ENCODE data around the gene PKNOX2.

Gene PKNOX2

DNA sequence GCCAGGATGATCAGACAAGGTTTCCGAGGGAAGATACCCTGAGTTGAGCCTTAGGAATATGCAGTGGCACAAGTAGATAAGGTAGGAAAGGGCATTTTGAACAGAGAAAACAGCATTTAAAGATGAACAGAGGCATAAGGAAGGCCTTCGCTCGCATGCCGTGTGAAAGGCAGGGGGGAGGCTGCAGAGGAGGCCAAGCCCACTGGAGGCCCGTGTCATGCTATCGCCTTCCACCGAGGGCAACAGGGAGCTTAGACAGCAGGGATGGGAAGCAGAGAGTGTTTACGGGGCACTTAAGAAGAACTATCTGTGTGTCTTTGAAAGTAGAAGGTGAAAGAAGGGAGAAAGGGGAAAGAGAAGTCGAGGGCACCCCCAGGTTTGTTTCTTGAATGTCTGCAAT lies 148.3 kb downstream of the PKNOX2 start:
- Histone ChIP-seq H2AFZ (ENCODE audit: low read length) (no peak overlapping the region), H3K9ac (ENCODE audit: low read length) (no peak overlapping the region), H3K79me2 (ENCODE audit: low read length) (no peaks in the 10 kb centered on the region), H3K9me3 (replicated peaks; ENCODE audit: insufficient read depth, low read length) (no peaks in the 10 kb centered on the region), H3K27me3 (replicated peaks; ENCODE audit: insufficient read depth, low read length) (no peaks in the 10 kb centered on the region), H3K9me2 (replicated peaks; ENCODE audit: insufficient read depth, low read length) (no peaks in the 10 kb centered on the region), H3K4me1 (ENCODE audit: low read length) (no peaks in the 10 kb centered on the region), H4K20me1 (ENCODE audit: insufficient read depth, low read length) (no peaks in the 10 kb centered on the region), H3K36me3 (replicated peaks; ENCODE audit: insufficient read depth, low read length) (no peaks in the 10 kb centered on the region), H3F3A (ENCODE audit: insufficient read depth, low read length) (no peaks in the 10 kb centered on the region), H3K4me3 (ENCODE audit: low read length) (no peak overlapping the region), H3K27ac (ENCODE audit: low read length) (no peak overlapping the region), H3K4me2 (ENCODE audit: low read depth, low read length) (no peak overlapping the region)
- TF ChIP-seq EZH2 (optimal IDR thresholded peaks at IDR 0.05; ENCODE audit: low read depth, low read length) (no peak), EZH2phosphoT487 (IDR thresholded peaks at IDR 0.05; ENCODE audit: low read length) (no peak)
- TF ChIP-seq, protein P1, sequence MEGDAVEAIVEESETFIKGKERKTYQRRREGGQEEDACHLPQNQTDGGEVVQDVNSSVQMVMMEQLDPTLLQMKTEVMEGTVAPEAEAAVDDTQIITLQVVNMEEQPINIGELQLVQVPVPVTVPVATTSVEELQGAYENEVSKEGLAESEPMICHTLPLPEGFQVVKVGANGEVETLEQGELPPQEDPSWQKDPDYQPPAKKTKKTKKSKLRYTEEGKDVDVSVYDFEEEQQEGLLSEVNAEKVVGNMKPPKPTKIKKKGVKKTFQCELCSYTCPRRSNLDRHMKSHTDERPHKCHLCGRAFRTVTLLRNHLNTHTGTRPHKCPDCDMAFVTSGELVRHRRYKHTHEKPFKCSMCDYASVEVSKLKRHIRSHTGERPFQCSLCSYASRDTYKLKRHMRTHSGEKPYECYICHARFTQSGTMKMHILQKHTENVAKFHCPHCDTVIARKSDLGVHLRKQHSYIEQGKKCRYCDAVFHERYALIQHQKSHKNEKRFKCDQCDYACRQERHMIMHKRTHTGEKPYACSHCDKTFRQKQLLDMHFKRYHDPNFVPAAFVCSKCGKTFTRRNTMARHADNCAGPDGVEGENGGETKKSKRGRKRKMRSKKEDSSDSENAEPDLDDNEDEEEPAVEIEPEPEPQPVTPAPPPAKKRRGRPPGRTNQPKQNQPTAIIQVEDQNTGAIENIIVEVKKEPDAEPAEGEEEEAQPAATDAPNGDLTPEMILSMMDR (IDR thresholded peaks at IDR 0.05; ENCODE audit: low read length) = no peak
- DNase-seq = no peak

DNA sequence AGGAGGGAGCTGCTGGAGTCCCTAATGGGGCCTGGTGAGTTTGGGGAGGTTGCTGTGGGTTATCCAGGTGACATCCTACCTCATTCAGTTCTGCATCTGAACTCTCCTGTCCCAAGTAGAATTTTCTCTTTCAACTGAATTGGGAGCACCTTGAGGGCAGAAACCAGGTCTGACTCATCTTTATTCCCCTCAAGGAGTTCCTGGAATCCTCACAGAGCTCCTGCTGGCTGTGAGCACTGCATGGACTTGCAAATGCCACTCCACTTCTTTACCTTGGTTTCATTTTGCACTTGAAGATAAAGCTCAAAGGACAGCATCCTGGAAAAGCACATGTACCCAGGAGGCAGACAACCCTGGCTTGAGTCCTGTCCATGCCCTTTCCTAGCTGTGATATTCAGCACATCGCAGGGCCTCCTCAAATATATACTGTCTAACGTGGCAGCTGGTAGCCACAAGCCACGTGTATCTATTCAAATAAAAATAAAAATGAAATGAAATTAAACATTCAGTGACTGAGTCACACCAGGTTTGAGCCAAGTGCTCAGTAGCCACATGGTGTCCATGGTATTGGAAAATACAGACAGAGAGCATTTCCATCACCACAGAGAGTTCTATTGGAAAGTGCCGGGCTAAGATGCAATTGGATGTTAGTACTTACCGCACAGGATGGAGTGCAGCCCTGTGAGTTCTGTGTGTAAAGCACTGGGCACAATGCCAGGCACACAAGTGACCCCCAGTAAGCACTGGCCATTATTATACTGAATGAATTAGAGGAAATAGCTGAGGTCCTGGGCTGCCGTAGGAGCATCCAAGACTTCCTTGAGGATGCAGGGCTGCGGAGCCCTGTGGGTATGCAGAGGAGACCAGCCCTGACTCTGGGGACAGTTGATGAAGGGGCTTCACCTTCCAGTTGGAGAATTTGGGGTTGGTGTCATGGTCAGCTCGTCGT lies 149.0 kb downstream of the PKNOX2 start:
- no peaks in the 10 kb centered on the region for H3K9me3 ChIP-seq (replicated peaks; ENCODE audit: insufficient read depth, low read length)
- TF ChIP-seq EZH2phosphoT487 (IDR thresholded peaks at IDR 0.05; ENCODE audit: low read length) (no peak), EZH2 (optimal IDR thresholded peaks at IDR 0.05; ENCODE audit: low read depth, low read length) (no peak)
- TF ChIP-seq, protein P1 (IDR thresholded peaks at IDR 0.05; ENCODE audit: low read length) = no peak
- H4K20me1 ChIP-seq (ENCODE audit: insufficient read depth, low read length) = no peaks in the 10 kb centered on the region
- no peaks in the 10 kb centered on the region for H3F3A ChIP-seq (ENCODE audit: insufficient read depth, low read length)
- H3K4me2 ChIP-seq (ENCODE audit: low read depth, low read length) = no peak overlapping the region
- no peak overlapping the region for H2AFZ ChIP-seq (ENCODE audit: low read length)
- H3K27ac ChIP-seq (ENCODE audit: low read length) = no peak overlapping the region
- no peaks in the 10 kb centered on the region for H3K79me2 ChIP-seq (ENCODE audit: low read length)
- H3K27me3 ChIP-seq (replicated peaks; ENCODE audit: insufficient read depth, low read length) = no peaks in the 10 kb centered on the region
- H3K9me2 ChIP-seq (replicated peaks; ENCODE audit: insufficient read depth, low read length) = no peaks in the 10 kb centered on the region
- H3K4me1 ChIP-seq (ENCODE audit: low read length) = no peaks in the 10 kb centered on the region
- H3K4me3 ChIP-seq (ENCODE audit: low read length) = no peak overlapping the region
- H3K36me3 ChIP-seq (replicated peaks; ENCODE audit: insufficient read depth, low read length) = no peaks in the 10 kb centered on the region
- DNase-seq = no peak
- H3K9ac ChIP-seq (ENCODE audit: low read length) = no peak overlapping the region

DNA sequence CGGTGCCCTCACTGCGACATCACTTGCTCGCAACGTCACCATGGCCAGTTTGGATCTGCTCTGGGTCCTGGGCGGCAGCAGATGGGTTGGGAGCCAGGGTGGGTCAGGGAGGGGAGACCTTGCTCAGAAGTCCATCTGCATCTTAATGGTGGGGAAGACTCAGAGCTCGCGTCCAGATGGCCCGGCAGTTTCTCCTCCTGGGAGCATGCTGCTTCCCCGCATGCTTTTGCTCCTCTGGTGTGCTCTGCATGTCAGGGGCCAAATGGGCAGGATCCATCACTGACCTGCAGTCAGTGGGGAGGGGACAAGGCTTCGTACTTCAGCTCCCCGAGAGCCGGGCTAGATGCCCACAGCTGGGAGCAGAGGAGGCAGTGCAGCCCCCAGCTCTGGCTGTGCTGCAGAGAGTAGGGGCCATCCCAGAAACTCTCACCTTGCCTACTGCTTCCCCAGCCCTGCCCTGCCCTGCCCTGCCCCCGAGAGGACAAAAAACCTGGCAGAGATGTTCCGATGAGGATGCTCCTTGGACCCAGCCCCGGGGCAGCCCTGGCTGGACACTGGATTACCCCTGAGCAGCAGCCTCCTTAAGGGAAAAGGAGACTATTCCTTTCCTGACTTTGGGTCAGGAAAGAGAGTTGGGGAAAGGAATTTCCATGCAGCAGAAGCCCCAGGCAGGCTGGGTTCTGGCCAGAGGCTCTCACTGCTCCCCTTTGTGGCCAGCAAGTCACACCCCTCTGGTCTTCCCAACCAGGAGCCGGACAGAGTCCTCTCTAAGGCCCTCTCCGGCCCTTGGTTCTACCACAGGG lies 149.9 kb downstream of the PKNOX2 start:
- no peaks in the 10 kb centered on the region for H3K79me2 ChIP-seq (ENCODE audit: low read length)
- H2AFZ ChIP-seq (ENCODE audit: low read length) = no peak overlapping the region
- H3K27ac ChIP-seq (ENCODE audit: low read length) = no peak overlapping the region
- no peak for DNase-seq
- no peak overlapping the region for H3K9ac ChIP-seq (ENCODE audit: low read length)
- H3K9me2 ChIP-seq (replicated peaks; ENCODE audit: insufficient read depth, low read length) = no peaks in the 10 kb centered on the region
- H3K4me1 ChIP-seq (ENCODE audit: low read length) = no peaks in the 10 kb centered on the region
- H3K36me3 ChIP-seq (replicated peaks; ENCODE audit: insufficient read depth, low read length) = no peaks in the 10 kb centered on the region
- H3K4me3 ChIP-seq (ENCODE audit: low read length) = no peak overlapping the region
- no peaks in the 10 kb centered on the region for H3K27me3 ChIP-seq (replicated peaks; ENCODE audit: insufficient read depth, low read length)
- TF ChIP-seq, protein P1 (IDR thresholded peaks at IDR 0.05; ENCODE audit: low read length) = no peak
- TF ChIP-seq EZH2 (optimal IDR thresholded peaks at IDR 0.05; ENCODE audit: low read depth, low read length) (no peak), EZH2phosphoT487 (IDR thresholded peaks at IDR 0.05; ENCODE audit: low read length) (no peak)
- no peaks in the 10 kb centered on the region for H4K20me1 ChIP-seq (ENCODE audit: insufficient read depth, low read length)
- no peaks in the 10 kb centered on the region for H3F3A ChIP-seq (ENCODE audit: insufficient read depth, low read length)
- no peaks in the 10 kb centered on the region for H3K9me3 ChIP-seq (replicated peaks; ENCODE audit: insufficient read depth, low read length)
- no peak overlapping the region for H3K4me2 ChIP-seq (ENCODE audit: low read depth, low read length)
